Breast epithelium (tissue), 3 donors: ENCODE data around the gene CCNF.

Experiments used
- POLR2A ChIP-seq: fragments of 450-650 bp; IDR thresholded peaks from one replicate; pipeline ENCODE4 v1.6.1; 2016; ENCODE audit warnings: antibody characterized with exemption, mild to moderate bottlenecking, moderate library complexity
- POLR2AphosphoS5 ChIP-seq, 3 donors: sonication (generic); formaldehyde crosslinking; IDR thresholded peaks; one replicate each; pipeline ENCODE4 v1.6.1; 2017; ENCODE audit warnings: antibody characterized with exemption in 3 of 3
- TF ChIP-seq, protein P1 (sequence below), 3 donors: fragments of 450-650 bp; IDR thresholded peaks; one replicate each; pipeline ENCODE4 v1.5.1; 2016 to 2017; ENCODE audit warnings: antibody characterized with exemption in 3 of 3, mild to moderate bottlenecking in 3 of 3, moderate library complexity in 3 of 3

DNA sequence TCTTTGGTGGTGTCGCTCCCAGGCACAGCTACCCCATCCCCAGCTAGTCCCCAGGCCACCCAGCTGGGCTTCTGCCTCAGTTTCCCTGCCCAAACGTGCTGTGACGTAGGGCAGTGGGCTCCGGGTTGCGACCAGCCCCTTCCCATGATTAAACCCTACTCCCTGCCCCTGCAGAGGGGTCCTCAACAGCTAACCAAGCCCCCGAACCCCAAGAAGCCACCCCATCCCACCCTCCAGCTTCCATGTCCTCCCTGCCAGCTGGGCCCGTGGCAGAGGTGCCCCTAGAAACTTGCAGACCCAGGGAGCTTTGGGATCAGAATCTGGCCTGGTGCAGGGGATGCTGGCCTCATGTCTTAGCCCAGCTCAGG lies 41.0 kb downstream of the CCNF start:
- TF ChIP-seq, protein P1, sequence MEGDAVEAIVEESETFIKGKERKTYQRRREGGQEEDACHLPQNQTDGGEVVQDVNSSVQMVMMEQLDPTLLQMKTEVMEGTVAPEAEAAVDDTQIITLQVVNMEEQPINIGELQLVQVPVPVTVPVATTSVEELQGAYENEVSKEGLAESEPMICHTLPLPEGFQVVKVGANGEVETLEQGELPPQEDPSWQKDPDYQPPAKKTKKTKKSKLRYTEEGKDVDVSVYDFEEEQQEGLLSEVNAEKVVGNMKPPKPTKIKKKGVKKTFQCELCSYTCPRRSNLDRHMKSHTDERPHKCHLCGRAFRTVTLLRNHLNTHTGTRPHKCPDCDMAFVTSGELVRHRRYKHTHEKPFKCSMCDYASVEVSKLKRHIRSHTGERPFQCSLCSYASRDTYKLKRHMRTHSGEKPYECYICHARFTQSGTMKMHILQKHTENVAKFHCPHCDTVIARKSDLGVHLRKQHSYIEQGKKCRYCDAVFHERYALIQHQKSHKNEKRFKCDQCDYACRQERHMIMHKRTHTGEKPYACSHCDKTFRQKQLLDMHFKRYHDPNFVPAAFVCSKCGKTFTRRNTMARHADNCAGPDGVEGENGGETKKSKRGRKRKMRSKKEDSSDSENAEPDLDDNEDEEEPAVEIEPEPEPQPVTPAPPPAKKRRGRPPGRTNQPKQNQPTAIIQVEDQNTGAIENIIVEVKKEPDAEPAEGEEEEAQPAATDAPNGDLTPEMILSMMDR (IDR thresholded peaks at IDR 0.05) = no peak
- TF ChIP-seq POLR2AphosphoS5 (IDR thresholded peaks at IDR 0.05) (no peak), POLR2A (no peak)
